ENCODE measurements around the gene KNOP1. TPM values are rescaled to one million over a fixed set of nuclear protein-coding genes. Genes with fewer than 3 reads are reported as not detected.
A peak's percentile ranks its signal among the peaks of the same experiment; 100 is the strongest.

Gene KNOP1
- total and polyA plus RNA-seq, 11 donors, result 6.3 to 12.1 (median 8.2) TPM

DNA sequence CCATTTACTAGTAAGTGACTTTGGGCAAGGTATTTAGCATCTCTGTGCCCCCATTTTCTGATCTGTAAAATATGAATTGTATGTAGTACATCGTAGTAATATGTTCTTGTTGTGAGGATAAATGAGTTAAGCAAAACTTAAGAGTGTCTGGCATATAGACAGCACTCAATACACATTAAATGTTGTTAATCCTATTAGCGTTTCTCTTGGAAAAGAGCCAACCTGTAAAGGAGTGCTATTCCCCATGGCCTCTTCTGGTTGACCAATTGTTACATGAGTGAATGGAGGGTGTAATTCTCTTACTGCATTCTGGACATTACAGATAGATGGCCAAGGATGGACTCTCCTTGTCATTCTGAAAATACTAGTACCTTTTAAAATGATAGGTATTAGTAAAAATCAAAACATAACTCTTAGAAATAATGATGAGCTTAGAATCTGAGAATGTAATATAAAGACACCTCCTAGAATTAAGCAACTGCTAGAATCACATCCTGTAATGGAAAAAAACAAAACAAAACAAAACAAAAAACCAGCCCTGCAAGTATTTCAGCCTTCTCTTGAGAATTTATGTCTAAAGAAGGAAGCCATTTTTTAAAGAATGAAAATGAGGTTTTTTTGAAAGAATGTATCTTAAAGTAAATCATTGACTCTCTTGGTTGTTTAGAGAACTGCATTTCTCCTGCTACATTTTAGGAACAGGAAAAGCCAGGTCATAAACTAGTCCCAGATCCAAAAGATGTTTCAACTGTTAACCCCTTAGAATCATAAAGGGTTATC, 30.6 kb upstream of the KNOP1 start:
- no peaks in the 10 kb centered on the region for H3K9me3 ChIP-seq
- WGBS, 4 donors, result 53 to 55% (median 54%) methylated on average over 2 of the region's 2 CpGs
- DNase-seq, result no peak
- intact Hi-C loops (cut with DNase I), result no loop called here
- H3K36me3 ChIP-seq, result no peaks in the 10 kb centered on the region
- TF ChIP-seq POLR2A (IDR thresholded peaks at IDR 0.05), result no peak
- TF ChIP-seq, protein P1, sequence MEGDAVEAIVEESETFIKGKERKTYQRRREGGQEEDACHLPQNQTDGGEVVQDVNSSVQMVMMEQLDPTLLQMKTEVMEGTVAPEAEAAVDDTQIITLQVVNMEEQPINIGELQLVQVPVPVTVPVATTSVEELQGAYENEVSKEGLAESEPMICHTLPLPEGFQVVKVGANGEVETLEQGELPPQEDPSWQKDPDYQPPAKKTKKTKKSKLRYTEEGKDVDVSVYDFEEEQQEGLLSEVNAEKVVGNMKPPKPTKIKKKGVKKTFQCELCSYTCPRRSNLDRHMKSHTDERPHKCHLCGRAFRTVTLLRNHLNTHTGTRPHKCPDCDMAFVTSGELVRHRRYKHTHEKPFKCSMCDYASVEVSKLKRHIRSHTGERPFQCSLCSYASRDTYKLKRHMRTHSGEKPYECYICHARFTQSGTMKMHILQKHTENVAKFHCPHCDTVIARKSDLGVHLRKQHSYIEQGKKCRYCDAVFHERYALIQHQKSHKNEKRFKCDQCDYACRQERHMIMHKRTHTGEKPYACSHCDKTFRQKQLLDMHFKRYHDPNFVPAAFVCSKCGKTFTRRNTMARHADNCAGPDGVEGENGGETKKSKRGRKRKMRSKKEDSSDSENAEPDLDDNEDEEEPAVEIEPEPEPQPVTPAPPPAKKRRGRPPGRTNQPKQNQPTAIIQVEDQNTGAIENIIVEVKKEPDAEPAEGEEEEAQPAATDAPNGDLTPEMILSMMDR (IDR thresholded peaks at IDR 0.05), result no peak
- no peaks in the 10 kb centered on the region for H3K27me3 ChIP-seq
- H3K27ac ChIP-seq, result peak overlapping the region in 5 of 12 donors; percentile 20 to 46 (median 33)
- H3K4me3 ChIP-seq, result no peak overlapping the region
- no peak for ATAC-seq
- H3K4me1 ChIP-seq, result peaks cover 0 to 71% (median 28%) of the 10 kb centered on the region in 12 donors

DNA sequence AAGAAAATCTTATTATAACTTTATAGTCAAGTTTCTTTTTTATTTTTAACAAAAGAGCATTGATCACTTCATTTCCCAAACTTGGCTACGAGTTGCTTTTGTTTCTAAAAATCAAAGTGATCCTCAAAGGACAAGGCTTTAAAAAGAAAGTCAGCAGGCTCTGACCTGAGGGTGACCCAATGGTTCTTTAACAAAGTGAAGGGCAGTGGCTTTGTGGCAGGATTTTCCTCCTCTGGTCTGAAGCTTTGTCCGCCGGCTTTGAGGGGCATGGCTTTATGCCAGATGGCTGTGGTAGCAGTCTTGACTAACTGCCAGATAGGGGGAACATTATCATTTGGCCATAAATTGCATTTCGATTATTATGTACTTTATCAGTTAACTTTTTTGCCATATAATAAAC, 28.5 kb upstream of the KNOP1 start:
- Histone ChIP-seq H3K4me3 (no peak overlapping the region), H3K27me3 (no peaks in the 10 kb centered on the region), H3K9me3 (no peaks in the 10 kb centered on the region), H3K27ac (peak overlapping the region in 6 of 12 donors; percentile 20 to 44 (median 31)), H3K36me3 (no peaks in the 10 kb centered on the region), H3K4me1 (peaks cover 0 to 51% (median 19%) of the 10 kb centered on the region in 12 donors)
- intact Hi-C loops (cut with DNase I), result no loop called here
- WGBS, 4 donors, result 25 to 36% (median 32%) methylated on average over 4 of the region's 4 CpGs
- TF ChIP-seq, protein P1 (IDR thresholded peaks at IDR 0.05), result no peak
- TF ChIP-seq POLR2A (IDR thresholded peaks at IDR 0.05), result no peak
- DNase-seq (peak in 2 of 5 donors; percentile 23 to 29), ATAC-seq (peak in 2 of 4 donors; percentile 36 to 45)

DNA sequence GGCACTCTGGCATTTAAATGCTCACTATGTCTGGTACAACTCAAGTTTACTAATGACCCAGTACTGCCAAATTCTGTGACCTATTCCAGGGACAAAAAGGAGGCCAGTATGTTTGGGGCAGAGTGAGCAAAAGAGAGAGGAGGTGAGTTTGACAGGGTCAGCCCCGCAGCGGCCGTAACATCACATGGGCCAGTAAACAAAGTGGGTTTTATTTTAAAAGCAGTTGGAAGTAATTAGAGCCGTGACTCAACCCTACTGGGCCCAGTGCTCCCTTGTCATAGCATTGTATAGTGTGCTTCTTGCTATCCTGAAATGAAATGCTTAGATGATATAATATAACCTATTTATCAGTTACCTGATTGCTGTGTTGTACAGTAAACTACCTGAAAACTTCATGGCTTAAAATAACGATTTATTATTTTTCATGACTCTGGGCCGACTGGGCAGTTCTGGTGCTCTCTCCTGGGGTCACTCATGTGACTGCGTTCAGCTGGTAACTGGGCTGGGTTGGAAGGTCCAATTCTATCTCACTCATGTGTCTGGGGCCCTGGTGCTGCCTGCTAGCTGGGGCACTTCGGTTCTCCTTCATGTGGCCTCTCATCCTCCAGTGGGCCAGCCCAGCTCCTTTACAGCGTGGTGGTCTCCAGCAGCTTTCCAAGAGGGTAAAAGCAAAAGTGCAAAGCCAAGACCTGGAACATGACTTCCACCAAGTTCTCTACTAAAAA, 27.4 kb upstream of the KNOP1 start:
- intact Hi-C loops (cut with DNase I), result no loop called here
- no peak for TF ChIP-seq POLR2A (IDR thresholded peaks at IDR 0.05)
- TF ChIP-seq, protein P1 (IDR thresholded peaks at IDR 0.05), result no peak
- no peak for DNase-seq
- Histone ChIP-seq H3K9me3 (no peaks in the 10 kb centered on the region), H3K4me3 (no peak overlapping the region), H3K27me3 (no peaks in the 10 kb centered on the region), H3K4me1 (peaks cover 0 to 40% (median 18%) of the 10 kb centered on the region in 12 donors), H3K27ac (peak overlapping the region in 1 of 12 donors; percentile 40), H3K36me3 (no peaks in the 10 kb centered on the region)
- WGBS, 4 donors, result 94 to 97% (median 95%) methylated on average over 9 of the region's 9 CpGs
- no peak for ATAC-seq

DNA sequence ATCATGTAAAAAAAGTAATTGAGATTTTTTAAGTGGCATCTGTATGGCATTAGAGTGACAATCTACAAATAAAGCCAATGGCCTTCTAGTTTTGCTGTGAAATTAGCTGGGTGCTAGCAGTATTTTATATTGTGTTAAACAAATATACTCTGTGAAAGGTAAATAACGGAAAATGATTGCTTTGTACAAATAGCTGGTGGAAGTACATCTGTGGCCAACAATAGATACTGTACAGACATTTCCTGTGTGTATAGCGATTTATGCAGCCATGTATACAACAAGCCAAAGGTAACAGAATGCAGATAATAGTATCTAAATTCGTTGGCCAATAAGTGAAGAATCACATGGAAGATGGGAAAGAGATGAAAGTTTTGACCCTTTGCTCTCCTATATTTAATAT, 26.6 kb upstream of the KNOP1 start:
- ATAC-seq, result no peak
- peaks cover 0 to 36% (median 12%) of the 10 kb centered on the region in 12 donors for H3K4me1 ChIP-seq
- H3K9me3 ChIP-seq, result no peaks in the 10 kb centered on the region
- intact Hi-C loops (cut with DNase I), result no loop called here
- DNase-seq, result no peak
- no peaks in the 10 kb centered on the region for H3K27me3 ChIP-seq
- WGBS, 4 donors, result 79 to 85% (median 81%) methylated on average over 3 of the region's 3 CpGs
- H3K27ac ChIP-seq, result no peak overlapping the region
- TF ChIP-seq, protein P1 (IDR thresholded peaks at IDR 0.05), result no peak
- no peak for TF ChIP-seq POLR2A (IDR thresholded peaks at IDR 0.05)
- H3K4me3 ChIP-seq, result no peak overlapping the region
- H3K36me3 ChIP-seq, result no peaks in the 10 kb centered on the region
